ENCODE measurements around the gene STXBP1.
"Not testable (repeated sequence)": the region's sequence is repeated elsewhere in the genome, so short reads cannot be mapped to it uniquely, and the experiment has no call there.

Gene STXBP1

DNA sequence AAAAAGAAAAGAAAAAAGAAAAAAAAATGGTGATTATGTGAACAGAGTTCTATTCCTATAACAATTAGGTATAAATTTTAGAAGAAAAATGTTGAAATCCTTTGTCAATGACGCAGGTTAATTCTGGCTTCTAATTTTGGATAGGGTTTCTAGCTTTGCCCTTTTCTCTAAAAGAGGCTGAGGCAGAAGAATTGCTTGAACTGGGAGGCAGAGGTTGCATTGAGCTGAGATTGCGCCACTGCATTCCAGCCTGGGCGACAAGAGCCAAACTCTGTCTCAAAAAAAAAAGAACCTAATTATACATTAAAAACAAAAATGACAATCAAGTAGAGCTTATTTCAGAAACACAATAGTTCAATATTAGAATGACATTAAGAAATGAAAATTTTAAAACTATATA is 2.9 kb downstream of the STXBP1 start:
- Mint-ChIP-seq H3K27me3 (ENCODE audit: low read depth) (peaks cover 26% of the 10 kb centered on the region), H3K9me3 (no peaks in the 10 kb centered on the region), H3K4me3 (no peak overlapping the region), H3K36me3 (ENCODE audit: low read depth) (no peaks in the 10 kb centered on the region), H3K4me1 (ENCODE audit: low read depth) (peaks cover 17% of the 10 kb centered on the region), H3K27ac (no peak overlapping the region)
- no peak for DNase-seq (ENCODE audit: low spot score)

DNA sequence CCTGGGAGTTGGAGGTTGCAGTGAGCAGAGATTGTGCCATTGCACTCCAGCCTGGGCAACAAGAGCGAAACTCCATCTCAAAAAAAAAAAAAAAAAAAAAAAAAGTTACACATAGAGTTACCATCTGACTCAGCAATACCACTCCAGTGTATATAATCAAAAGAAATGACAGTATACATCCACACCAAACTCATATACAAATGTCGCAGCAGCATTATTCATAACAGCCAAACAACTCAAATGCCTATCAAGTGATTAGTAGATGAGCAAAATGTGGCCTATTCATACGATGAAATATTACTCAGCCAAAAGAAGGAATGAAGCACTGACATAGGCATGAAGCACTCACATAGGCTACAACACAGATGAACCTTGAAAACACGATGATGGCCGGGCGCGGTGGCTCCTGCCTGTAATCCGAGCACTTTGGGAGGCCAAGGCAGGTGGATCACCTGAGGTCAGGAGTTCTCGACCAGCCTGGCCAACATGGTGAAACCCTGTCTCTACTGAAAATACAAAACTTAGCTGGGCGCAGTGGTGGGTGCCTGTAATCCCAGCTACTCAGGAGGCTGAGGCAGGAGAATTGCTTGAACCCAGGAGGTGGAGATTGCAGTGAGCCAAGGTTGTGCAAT is 9.4 kb downstream of the STXBP1 start:
- H3K27me3 Mint-ChIP-seq (ENCODE audit: low read depth); H3K27ac Mint-ChIP-seq; DNase-seq (ENCODE audit: low spot score); H3K36me3 Mint-ChIP-seq (ENCODE audit: low read depth); H3K4me3 Mint-ChIP-seq; H3K9me3 Mint-ChIP-seq; H3K4me1 Mint-ChIP-seq (ENCODE audit: low read depth): not testable (repeated sequence)

DNA sequence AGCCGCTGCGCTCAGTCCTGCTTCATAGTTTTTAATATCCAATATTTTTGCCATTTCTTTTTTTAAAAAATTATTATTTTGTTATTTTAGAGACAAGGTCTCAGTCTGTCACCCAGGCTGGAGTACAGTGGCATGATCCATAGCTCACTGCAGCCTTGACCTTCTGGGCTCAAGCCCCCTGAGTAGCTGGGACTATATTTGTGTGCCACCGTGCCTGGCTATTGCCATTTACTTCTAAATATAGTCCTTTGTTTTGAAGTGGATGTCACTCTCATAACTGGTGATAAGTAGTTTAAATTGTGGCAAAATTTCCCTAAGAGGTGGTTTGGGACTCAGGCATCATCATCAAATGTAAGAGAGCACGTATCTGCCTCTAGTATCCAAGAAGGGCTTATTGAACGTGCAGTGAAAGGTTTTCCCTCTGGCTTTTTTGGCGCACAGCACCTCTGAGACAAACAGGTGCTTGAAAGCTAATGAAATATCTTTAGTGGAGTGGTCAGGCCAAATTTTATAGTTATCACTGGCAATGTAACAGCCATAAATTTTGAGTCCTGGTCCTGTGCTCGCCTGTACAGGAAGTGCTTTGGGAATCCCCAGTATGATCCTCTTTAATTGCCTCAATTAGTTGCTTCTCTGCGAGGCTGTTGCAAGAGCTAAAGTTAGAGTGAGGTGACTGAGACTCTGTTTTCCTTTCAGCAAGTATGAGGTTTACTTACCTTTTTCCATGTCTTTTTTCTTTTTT is 14.8 kb downstream of the STXBP1 start:
- no peak for DNase-seq (ENCODE audit: low spot score)
- Mint-ChIP-seq H3K27me3 (ENCODE audit: low read depth) (peaks cover 2% of the 10 kb centered on the region), H3K4me3 (no peak overlapping the region), H3K4me1 (ENCODE audit: low read depth) (no peaks in the 10 kb centered on the region), H3K36me3 (ENCODE audit: low read depth) (no peaks in the 10 kb centered on the region), H3K27ac (no peak overlapping the region), H3K9me3 (no peaks in the 10 kb centered on the region)

DNA sequence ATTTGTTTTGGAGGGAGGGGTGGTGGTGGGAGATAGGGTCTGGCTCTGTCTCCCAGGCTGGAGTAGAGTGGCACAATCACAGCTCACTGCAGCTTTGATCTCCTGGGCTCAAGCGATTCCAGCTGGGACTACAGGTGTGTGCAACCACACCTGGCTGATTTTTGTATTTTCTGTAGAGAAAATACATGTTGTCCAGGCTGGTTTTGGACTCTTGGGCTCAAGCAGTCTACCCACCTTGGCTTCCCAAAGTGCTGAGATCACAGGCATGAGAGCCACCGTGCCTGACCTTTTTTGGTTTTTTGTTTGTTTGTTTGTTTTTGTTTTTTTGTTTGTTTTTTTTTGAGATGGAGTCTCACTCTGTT is 15.4 kb downstream of the STXBP1 start:
- DNase-seq (ENCODE audit: low spot score), result no peak
- H3K9me3 Mint-ChIP-seq, result no peaks in the 10 kb centered on the region
- no peak overlapping the region for H3K27ac Mint-ChIP-seq
- H3K4me1 Mint-ChIP-seq (ENCODE audit: low read depth), result no peaks in the 10 kb centered on the region
- H3K36me3 Mint-ChIP-seq (ENCODE audit: low read depth), result no peaks in the 10 kb centered on the region
- H3K4me3 Mint-ChIP-seq, result no peak overlapping the region
- no peaks in the 10 kb centered on the region for H3K27me3 Mint-ChIP-seq (ENCODE audit: low read depth)

DNA sequence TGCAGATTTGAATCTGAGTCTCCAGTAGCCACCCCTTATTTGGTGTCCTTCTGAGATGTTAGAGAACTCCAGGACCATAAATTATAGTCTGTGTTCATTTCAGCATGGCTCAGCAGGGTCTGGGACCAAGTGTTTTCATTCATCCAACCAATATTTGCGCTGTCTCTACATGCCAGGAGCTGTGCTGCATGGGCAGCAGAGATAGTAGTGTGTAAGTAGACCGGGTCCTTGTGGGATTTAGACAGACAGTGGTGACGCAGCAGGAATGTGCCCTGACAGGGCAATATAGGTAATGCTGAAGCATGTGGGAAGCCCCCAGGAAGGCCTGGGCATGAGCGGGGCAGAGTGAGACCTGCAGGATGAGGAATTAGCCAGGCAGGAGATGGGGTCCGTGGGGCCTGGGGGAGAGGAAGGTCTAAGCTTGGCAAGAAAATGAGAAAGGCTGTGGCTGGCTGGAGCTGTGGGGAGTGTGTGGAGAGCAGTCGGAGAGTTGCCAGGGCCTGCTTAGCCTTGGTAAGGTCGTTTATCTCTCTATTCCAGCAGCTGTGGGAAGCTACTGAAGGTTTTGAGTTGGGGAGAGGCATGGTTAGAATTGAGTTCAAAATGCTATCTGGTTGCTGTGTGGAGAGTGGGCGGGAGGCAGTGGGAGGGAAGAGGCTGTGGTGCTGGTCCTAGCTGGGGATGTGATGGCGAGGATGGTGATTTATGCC is 16.8 kb downstream of the STXBP1 start:
- Mint-ChIP-seq H3K4me3 (no peak overlapping the region), H3K36me3 (ENCODE audit: low read depth) (no peaks in the 10 kb centered on the region), H3K27me3 (ENCODE audit: low read depth) (no peaks in the 10 kb centered on the region), H3K4me1 (ENCODE audit: low read depth) (peaks cover 5% of the 10 kb centered on the region), H3K9me3 (no peaks in the 10 kb centered on the region), H3K27ac (peak overlapping the region; percentile 13)
- DNase-seq (ENCODE audit: low spot score), result no peak

DNA sequence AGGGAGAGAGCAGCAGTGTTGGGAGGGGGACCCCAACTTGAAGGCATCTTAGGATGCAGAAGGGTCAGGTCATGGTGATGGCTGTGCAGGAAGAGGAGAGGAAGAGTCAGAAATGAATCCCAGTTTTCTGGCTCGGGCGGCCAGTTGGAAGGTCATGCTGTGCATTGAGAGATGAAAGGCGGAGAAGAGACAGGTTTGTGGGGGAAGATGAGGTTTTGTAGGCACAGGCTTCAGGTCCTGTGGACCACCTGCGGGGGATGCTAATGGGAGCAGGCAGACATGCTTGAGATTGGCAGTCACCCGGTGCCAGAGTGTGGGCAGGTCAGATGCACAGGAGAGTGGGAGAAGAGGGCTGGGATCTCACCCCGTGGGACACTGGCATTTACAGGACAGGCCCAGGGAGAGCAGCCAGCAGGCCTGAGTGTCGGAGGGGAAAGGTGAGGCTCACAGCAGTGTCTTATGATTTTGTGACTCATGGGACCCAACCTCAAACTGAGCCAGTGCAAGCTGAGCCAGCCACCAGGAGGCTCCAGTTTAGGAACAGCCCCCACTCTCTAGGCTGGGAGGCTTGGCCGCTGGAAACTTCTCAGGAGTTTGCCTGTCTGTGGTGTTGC is 17.5 kb downstream of the STXBP1 start:
- Mint-ChIP-seq H3K4me1 (ENCODE audit: low read depth) (peaks cover 10% of the 10 kb centered on the region), H3K9me3 (no peaks in the 10 kb centered on the region), H3K36me3 (ENCODE audit: low read depth) (no peaks in the 10 kb centered on the region), H3K27ac (no peak overlapping the region), H3K4me3 (no peak overlapping the region), H3K27me3 (ENCODE audit: low read depth) (no peaks in the 10 kb centered on the region)
- no peak for DNase-seq (ENCODE audit: low spot score)

DNA sequence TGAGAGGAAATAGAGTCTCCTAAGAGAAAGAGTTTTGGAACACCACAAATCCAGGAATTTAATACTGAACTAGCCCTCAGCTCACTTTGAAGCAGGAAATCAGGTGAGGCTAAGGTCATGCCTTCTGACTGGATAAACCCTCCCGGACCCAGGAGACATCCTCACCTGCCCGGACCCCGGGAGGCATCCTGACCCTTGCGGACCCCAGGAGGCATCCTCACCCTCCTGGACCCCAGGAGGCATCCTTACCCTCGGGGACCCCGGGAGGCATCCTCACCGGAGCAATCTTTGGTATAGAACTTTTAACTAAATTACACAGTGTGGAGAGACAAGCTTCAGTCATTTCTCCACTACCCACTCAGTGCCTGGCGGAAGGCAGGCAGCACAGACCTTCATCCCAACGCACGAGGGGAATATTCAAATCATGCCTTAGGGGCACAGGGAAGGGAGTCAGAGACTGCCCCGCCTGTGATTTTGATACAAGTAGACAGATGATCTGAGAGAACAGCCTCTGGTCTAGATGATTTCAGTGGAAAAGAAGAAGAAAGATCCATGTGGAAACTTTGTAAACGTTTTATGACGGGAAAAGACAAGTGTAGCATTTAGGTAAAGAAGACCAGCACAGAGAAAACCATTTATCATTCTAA is 21.3 kb downstream of the STXBP1 start:
- H3K27ac Mint-ChIP-seq, result no peak overlapping the region
- H3K27me3 Mint-ChIP-seq (ENCODE audit: low read depth), result no peaks in the 10 kb centered on the region
- no peak for DNase-seq (ENCODE audit: low spot score)
- H3K4me1 Mint-ChIP-seq (ENCODE audit: low read depth), result peaks cover 10% of the 10 kb centered on the region
- no peak overlapping the region for H3K4me3 Mint-ChIP-seq
- no peaks in the 10 kb centered on the region for H3K9me3 Mint-ChIP-seq
- H3K36me3 Mint-ChIP-seq (ENCODE audit: low read depth), result no peaks in the 10 kb centered on the region

DNA sequence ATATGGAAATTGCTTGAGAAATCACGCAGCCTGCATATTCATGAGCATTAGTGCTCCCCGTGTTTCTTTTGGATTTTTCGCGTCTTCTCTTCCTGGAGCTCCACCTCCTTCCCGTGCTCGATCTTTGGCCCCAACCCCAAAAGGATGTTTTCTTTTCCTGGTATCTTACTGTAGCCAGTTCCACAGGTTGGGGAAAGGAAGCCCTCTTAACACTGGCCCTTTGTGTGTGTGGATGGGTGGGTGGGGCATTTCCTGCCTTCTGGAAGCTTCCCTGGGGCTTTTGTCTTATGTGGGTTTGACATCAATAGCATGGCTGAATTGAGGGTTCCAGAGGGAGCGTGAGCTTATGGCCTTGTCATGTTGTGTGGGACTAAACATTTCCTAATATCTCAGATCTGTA is 21.9 kb downstream of the STXBP1 start:
- Mint-ChIP-seq H3K36me3 (ENCODE audit: low read depth) (no peaks in the 10 kb centered on the region), H3K4me1 (ENCODE audit: low read depth) (peaks cover 10% of the 10 kb centered on the region), H3K9me3 (no peaks in the 10 kb centered on the region), H3K27ac (no peak overlapping the region), H3K4me3 (no peak overlapping the region), H3K27me3 (ENCODE audit: low read depth) (no peaks in the 10 kb centered on the region)
- no peak for DNase-seq (ENCODE audit: low spot score)

DNA sequence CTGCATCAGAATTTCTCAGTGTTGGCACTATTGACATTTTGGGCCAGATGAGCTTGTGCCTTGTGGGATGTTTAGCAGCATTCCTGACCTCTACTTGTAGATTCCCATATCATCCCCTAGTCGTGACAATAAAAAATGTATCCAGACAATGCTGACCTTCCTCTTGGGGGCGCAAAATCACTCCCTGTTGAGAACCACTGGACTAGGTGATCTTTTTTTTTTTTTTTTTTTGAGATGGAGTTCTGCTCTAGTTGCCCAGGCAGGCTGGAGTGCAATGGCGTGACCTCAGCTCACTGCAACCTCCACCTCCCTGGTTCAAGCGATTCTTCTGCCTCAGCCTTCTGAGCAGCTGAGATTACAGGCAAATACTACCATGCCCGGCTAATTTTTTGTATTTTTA is 22.6 kb downstream of the STXBP1 start:
- Mint-ChIP-seq H3K9me3 (no peaks in the 10 kb centered on the region), H3K27ac (no peak overlapping the region), H3K36me3 (ENCODE audit: low read depth) (no peaks in the 10 kb centered on the region), H3K4me1 (ENCODE audit: low read depth) (peaks cover 10% of the 10 kb centered on the region), H3K4me3 (no peak overlapping the region), H3K27me3 (ENCODE audit: low read depth) (no peaks in the 10 kb centered on the region)
- no peak for DNase-seq (ENCODE audit: low spot score)

DNA sequence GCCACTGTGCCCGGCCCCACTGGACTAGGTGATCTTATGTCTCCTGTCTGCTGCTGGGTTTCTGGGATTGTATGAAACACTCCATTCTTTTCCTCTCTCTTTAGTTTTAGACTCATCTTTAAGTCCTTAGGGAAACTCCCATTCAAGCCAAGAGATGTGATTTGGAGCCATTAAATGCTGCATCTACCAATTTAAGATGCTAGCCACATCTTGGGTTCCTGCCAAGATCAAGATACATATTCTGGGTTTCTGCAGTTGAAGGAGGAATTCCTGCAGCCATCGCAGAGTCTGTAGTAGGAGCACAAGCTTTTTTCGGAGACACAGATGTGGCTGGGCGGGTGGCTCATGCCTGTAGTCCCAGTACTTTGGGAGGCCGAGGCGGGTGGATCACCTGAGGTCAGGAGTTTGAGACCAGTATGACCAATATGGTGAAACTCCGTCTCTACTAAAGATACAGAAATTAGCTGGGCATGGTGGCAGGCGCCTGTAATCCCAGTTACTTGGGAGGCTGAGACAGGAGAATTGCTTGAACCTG is 23.2 kb downstream of the STXBP1 start:
- Mint-ChIP-seq H3K4me1 (ENCODE audit: low read depth) (peaks cover 10% of the 10 kb centered on the region), H3K27ac (no peak overlapping the region), H3K27me3 (ENCODE audit: low read depth) (no peaks in the 10 kb centered on the region), H3K4me3 (no peak overlapping the region), H3K36me3 (ENCODE audit: low read depth) (no peaks in the 10 kb centered on the region), H3K9me3 (no peaks in the 10 kb centered on the region)
- no peak for DNase-seq (ENCODE audit: low spot score)

DNA sequence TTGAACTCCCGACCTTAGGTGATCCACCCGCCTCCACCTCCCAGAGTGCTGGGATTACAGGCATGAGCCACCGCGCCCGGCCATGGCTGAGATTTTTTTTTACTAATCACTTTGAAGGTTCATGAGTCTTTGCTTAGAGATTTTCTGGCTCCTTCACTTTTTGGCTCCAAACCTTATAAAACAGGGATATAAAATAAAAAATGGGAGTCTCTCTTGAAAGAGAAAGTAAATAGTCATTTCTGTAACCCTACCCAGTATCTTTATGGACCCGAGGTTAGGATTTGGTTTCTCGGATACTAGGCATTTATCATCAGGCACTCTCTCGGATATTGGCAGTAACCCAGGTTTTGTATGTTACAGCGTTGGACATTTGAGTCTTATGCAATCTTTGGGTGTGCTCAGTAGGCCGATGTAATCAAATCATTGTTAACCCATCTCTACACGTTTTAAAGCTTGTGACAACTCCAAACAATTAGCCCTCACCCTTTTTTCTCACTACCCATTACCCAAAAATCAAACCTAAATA is 25.3 kb downstream of the STXBP1 start:
- Mint-ChIP-seq H3K36me3 (ENCODE audit: low read depth) (no peaks in the 10 kb centered on the region), H3K4me3 (no peak overlapping the region), H3K27me3 (ENCODE audit: low read depth) (no peaks in the 10 kb centered on the region), H3K9me3 (no peaks in the 10 kb centered on the region), H3K27ac (no peak overlapping the region), H3K4me1 (ENCODE audit: low read depth) (peaks cover 10% of the 10 kb centered on the region)
- no peak for DNase-seq (ENCODE audit: low spot score)

DNA sequence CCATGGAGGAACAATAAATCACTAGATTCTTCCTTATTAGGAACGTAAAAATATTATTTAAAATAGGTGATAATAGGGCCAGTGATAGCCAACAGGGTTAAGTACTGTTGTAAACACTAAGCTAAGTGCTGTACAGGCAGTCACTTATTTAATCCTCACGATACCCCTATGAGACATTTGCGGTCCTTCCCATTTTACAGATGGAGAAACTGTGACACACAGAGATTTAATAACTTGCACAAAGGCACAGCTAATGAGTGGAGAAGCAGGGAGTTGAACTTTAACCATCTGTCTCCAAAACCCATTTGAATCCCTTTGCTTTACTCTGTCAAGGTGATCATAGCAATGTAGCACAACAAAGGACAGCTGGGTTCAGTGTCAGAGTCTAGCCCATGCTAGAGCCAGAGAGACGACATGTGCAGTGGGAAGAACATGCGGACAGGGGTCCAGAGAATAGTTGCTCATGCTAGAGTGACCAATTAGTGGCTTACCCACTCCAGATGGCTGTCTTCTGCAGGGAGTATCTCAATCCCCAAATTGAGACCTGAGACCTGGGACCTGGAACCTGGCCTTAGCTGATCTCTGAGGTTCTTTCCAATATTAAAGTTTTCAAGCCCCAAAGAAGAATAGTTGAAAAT is 28.9 kb downstream of the STXBP1 start:
- DNase-seq (ENCODE audit: low spot score), result no peak
- H3K27ac Mint-ChIP-seq, result no peak overlapping the region
- H3K4me1 Mint-ChIP-seq (ENCODE audit: low read depth), result no peaks in the 10 kb centered on the region
- peaks cover 3% of the 10 kb centered on the region for H3K27me3 Mint-ChIP-seq (ENCODE audit: low read depth)
- no peaks in the 10 kb centered on the region for H3K9me3 Mint-ChIP-seq
- H3K36me3 Mint-ChIP-seq (ENCODE audit: low read depth), result no peaks in the 10 kb centered on the region
- no peak overlapping the region for H3K4me3 Mint-ChIP-seq

DNA sequence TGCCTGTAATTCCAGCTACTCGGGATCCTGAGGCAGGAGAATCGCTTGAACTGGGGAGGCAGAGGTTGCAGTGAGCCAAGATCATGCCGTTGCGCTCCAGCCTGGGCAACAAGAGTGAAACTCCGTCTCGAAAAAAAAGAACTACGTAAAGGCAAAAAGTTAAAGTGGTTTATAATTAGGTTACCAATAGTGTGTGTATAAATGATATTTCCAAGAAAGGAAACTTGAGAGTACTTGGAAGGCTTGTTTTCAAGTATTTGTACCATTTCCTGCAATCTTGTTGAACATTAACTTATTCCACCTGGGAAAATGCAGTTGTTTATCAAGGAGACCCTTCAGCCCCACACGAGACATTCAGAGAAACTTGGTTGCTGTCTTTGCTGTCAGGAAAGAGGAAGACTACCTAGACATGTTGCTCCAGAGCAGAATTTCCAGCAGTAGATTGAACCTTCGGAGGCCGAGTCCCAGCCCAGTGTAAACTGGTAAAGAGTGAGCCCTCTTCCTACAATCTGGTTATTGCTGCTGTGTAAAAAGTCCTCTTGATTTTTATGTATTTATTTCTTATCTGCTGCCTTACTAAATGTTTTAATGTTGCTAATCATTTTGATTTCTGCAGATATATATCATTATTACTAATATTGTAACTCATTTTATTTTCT is 30.1 kb downstream of the STXBP1 start:
- Mint-ChIP-seq H3K36me3 (ENCODE audit: low read depth) (no peaks in the 10 kb centered on the region), H3K27ac (no peak overlapping the region), H3K4me3 (no peak overlapping the region), H3K4me1 (ENCODE audit: low read depth) (no peaks in the 10 kb centered on the region), H3K27me3 (ENCODE audit: low read depth) (peaks cover 3% of the 10 kb centered on the region), H3K9me3 (no peaks in the 10 kb centered on the region)
- DNase-seq (ENCODE audit: low spot score), result no peak

All from T-helper 2 cell treated with Interferon-gamma antibody and Interleukin-4, amounts not matched to agents 5 μg/mL and 100 μg/mL, for 36 hours (primary cell).